HG03469 (cell line): ENCODE data around the gene SRGAP3.
"Not testable (repeated sequence)": the region's sequence is repeated elsewhere in the genome, so short reads cannot be mapped to it uniquely, and the experiment has no call there.

Experiments used
- ATAC-seq: cut with Tn5 transposase; IDR thresholded peaks from one replicate; pipeline ENCODE4 v1.9.1; 2021; ENCODE audit warnings: mild to moderate bottlenecking, moderate library complexity, moderate number of reproducible peaks; ENCODE audit not compliant: unreplicated experiment

Gene SRGAP3

GRCh38 chr3:9098716-9099675, 150.4 kb downstream of the SRGAP3 start:
- no peak for ATAC-seq

- no peak for ATAC-seq
Observed at GRCh38 chr3:9097495-9097894, 152.0 kb downstream of the SRGAP3 start.

GRCh38 chr3:9091486-9092235, 157.8 kb downstream of the SRGAP3 start:
- ATAC-seq = no peak

- ATAC-seq = no peak
Observed at GRCh38 chr3:9088441-9089353, 160.7 kb downstream of the SRGAP3 start.

- ATAC-seq = no peak
Observed at GRCh38 chr3:9087831-9088413, 161.5 kb downstream of the SRGAP3 start.

- ATAC-seq = not testable (repeated sequence)
Observed at GRCh38 chr3:9085428-9085827, 164.0 kb downstream of the SRGAP3 start.

- ATAC-seq = no peak
Observed at GRCh38 chr3:9081184-9081818, 168.1 kb downstream of the SRGAP3 start.

GRCh38 chr3:9080163-9080562, 169.3 kb downstream of the SRGAP3 start:
- ATAC-seq = no peak

GRCh38 chr3:9079676-9080075, 169.8 kb downstream of the SRGAP3 start:
- no peak for ATAC-seq

GRCh38 chr3:9078561-9079240, 170.7 kb downstream of the SRGAP3 start:
- ATAC-seq = no peak

GRCh38 chr3:9077029-9077428, 172.4 kb downstream of the SRGAP3 start:
- no peak for ATAC-seq

- no peak for ATAC-seq
Observed at GRCh38 chr3:9075762-9076161, 173.7 kb downstream of the SRGAP3 start.

GRCh38 chr3:9074079-9074478, 175.4 kb downstream of the SRGAP3 start:
- ATAC-seq = no peak

- no peak for ATAC-seq
Observed at GRCh38 chr3:9072667-9073009, 176.8 kb downstream of the SRGAP3 start.

- no peak for ATAC-seq
Observed at GRCh38 chr3:9071936-9072666, 177.3 kb downstream of the SRGAP3 start.

GRCh38 chr3:9070961-9071360, 178.5 kb downstream of the SRGAP3 start:
- ATAC-seq = no peak

- no peak for ATAC-seq
Observed at GRCh38 chr3:9069971-9070370, 179.5 kb downstream of the SRGAP3 start.

GRCh38 chr3:9068051-9068450, 181.4 kb downstream of the SRGAP3 start:
- no peak for ATAC-seq
